Upper lobe of right lung (tissue), 1 donor: ENCODE results near the gene WNT2B. TPM values are rescaled to one million over a fixed set of nuclear protein-coding genes. Genes with fewer than 3 reads are reported as not detected.

Source experiments
- ATAC-seq: fragments of 200-7000 bp; cut with Tn5 transposase; one replicate; pipeline ENCODE4 v1.9.1; 2020; ENCODE audit warnings: mild to moderate bottlenecking, moderate library complexity
- DNase-seq: peaks from one replicate; pipeline ENCODE4 v3.0.0-alpha.2; 2020
- H3K27ac ChIP-seq: fragments of 200-600 bp; one replicate; pipeline ENCODE4 v1.8.0; 2022
- H3K27me3 ChIP-seq: fragments of 200-600 bp; one replicate; pipeline ENCODE4 v1.8.0; 2022; ENCODE audit warnings: mild to moderate bottlenecking
- H3K36me3 ChIP-seq: fragments of 200-600 bp; one replicate; pipeline ENCODE4 v1.8.0; 2022
- H3K4me1 ChIP-seq: fragments of 200-600 bp; one replicate; pipeline ENCODE4 v1.8.0; 2022
- H3K4me3 ChIP-seq: fragments of 200-600 bp; one replicate; pipeline ENCODE4 v1.8.0; 2022; ENCODE audit warnings: mild to moderate bottlenecking
- H3K9me3 ChIP-seq: fragments of 200-600 bp; one replicate; pipeline ENCODE4 v1.8.0; 2022
- CTCF ChIP-seq: fragments of 200-600 bp; IDR thresholded peaks from one replicate; pipeline ENCODE4 v1.8.0; 2022; ENCODE audit warnings: antibody characterized with exemption
- intact Hi-C: fragments of 100-400 bp; cut with DNase I; formaldehyde crosslinking; loops from one replicate; pipeline ENCODE4 v1.11.0; 2022
- total RNA-seq: library from RNA; stranded (reverse); fragmentation: NEBNext Ultra II Directional; extraction: Animal tissue kit (Norgen Biotek cat#: 25700); gene quantifications from one replicate; pipeline ENCODE4 v1.2.1, GENCODE V29; 2021
- donor health status: DM: no; HTN: yes; CAD: no; lungs with severe emphysema.

The WNT2B gene
- total RNA-seq, 1 donor from 2014 or later, result 8.5 TPM

DNA sequence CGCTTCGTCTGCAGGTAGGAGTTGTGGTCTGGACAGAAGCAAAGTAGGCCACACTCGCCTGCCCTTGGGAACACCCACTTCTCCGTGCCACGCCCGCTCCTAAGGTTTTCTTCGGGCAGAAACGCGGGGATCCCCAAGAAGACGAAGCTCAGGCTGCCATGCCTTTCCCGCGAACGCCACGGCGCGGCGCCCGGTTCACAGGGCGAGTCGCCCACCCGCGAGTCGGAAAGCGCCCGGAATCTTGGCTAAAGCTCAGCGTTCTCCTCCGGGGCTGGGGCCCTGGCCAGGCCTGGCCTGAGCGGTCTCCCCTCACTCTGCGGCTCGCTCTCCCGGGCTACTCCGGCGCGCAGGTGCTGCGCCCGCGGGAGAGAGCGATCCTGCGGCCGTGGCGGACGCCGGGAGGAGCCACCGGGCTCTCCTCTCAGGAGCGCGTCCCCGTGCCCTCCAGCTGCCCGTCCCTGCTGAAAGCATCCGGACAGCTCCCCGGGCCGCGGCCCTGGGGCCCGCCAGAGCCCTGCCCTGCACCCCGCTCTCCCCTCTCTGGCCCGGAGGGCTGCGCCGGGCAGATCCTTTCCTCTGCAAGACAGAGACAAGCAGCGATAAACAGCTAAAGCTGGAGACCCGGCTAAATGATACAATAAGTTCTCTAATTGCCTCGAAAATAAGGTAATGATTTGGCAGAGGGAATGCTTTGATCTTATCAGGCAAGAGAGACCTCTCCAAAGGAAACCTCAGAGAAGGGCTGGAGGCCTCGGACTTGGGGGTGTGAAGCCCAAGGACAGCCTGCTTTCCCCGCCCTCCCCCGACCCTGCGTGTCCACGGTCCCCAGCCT is 6.7 kb upstream of the WNT2B start:
- intact Hi-C loops, result no loop called here

DNA sequence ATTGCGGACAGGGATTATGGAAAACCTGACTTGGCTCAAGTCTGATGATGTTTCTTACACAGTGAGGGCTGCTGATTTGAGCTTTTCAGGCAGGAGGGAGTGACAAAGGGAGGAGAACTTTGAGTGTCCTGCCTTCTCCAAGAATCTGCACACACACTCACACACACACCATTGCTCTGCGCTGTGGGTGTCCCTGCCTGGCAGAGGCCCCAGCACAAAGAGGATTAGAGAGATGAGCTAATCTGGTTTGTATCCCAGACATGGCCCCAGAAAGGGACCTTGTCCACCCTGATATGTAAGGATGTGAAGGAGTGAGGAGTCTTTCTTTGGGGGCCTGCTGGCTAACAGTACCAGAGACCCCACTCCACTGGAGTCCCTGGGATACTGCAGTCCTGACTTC is 5.9 kb upstream of the WNT2B start:
- Histone ChIP-seq H3K9me3 (no peaks in the 10 kb centered on the region), H3K4me1 (peaks cover 13% of the 10 kb centered on the region), H3K27me3 (peaks cover 19% of the 10 kb centered on the region), H3K36me3 (no peaks in the 10 kb centered on the region), H3K4me3 (no peak overlapping the region), H3K27ac (no peak overlapping the region)
- no peak for ATAC-seq
- intact Hi-C loops, result no loop called here
- TF ChIP-seq CTCF, result no peak
- DNase-seq, result no peak

More for the DNA sequence above, 6.7 kb upstream of the WNT2B start:
- Histone ChIP-seq H3K27me3 (peaks cover 11% of the 10 kb centered on the region), H3K36me3 (no peaks in the 10 kb centered on the region), H3K27ac (no peak overlapping the region), H3K4me3 (peak overlapping the region; percentile 55), H3K4me1 (peaks cover 9% of the 10 kb centered on the region), H3K9me3 (no peaks in the 10 kb centered on the region)
- peak; percentile 85 for ATAC-seq
- TF ChIP-seq CTCF, result peak; percentile 70
- peak; percentile 85 for DNase-seq

GRCh38 chr1:112504001-112504660 is 4.6 kb upstream of the WNT2B start:
- Histone ChIP-seq H3K27ac (no peak overlapping the region), H3K27me3 (peaks cover 32% of the 10 kb centered on the region), H3K4me1 (peaks cover 21% of the 10 kb centered on the region), H3K4me3 (no peak overlapping the region), H3K9me3 (no peaks in the 10 kb centered on the region), H3K36me3 (no peaks in the 10 kb centered on the region)
- intact Hi-C loops, result no loop called here
- no peak for DNase-seq
- ATAC-seq, result no peak
- TF ChIP-seq CTCF, result no peak

- H3K9me3 ChIP-seq, result no peaks in the 10 kb centered on the region
- H3K27ac ChIP-seq, result no peak overlapping the region
- H3K27me3 ChIP-seq, result peaks cover 37% of the 10 kb centered on the region
- no peaks in the 10 kb centered on the region for H3K36me3 ChIP-seq
- no peak for TF ChIP-seq CTCF
- no peak overlapping the region for H3K4me3 ChIP-seq
- no peak for ATAC-seq
- no peak for DNase-seq
- H3K4me1 ChIP-seq, result peaks cover 21% of the 10 kb centered on the region
- intact Hi-C loops, result no loop called here
Observed at GRCh38 chr1:112504661-112505399, 3.9 kb upstream of the WNT2B start.

GRCh38 chr1:112505400-112505785 is 3.4 kb upstream of the WNT2B start:
- Histone ChIP-seq H3K27me3 (peaks cover 37% of the 10 kb centered on the region), H3K36me3 (no peaks in the 10 kb centered on the region), H3K4me1 (peaks cover 21% of the 10 kb centered on the region), H3K27ac (no peak overlapping the region), H3K4me3 (no peak overlapping the region), H3K9me3 (no peaks in the 10 kb centered on the region)
- DNase-seq, result no peak
- ATAC-seq, result no peak
- TF ChIP-seq CTCF, result no peak
- intact Hi-C loops, result no loop called here
